RPMI8226 (cell line): ENCODE data around the gene NFIA.

Experiments used
- DNase-seq: peaks from one replicate; pipeline ENCODE4 v3.0.0-alpha.2; 2015

NFIA gene

GRCh38 chr1:61348025-61348665 lies 265.8 kb downstream of the NFIA start:
- DNase-seq: no peak

- no peak for DNase-seq
These were observed 270.6 kb downstream of the NFIA start for GRCh38 chr1:61352845-61353435.

- DNase-seq: no peak
These were observed 271.5 kb downstream of the NFIA start for GRCh38 chr1:61353797-61354406.

- DNase-seq: no peak
These were observed 273.7 kb downstream of the NFIA start for GRCh38 chr1:61356016-61356415.

GRCh38 chr1:61356995-61357394 lies 274.6 kb downstream of the NFIA start:
- DNase-seq: no peak

- no peak for DNase-seq
These were observed 275.2 kb downstream of the NFIA start for GRCh38 chr1:61357539-61357938.

GRCh38 chr1:61358770-61359455 lies 276.6 kb downstream of the NFIA start:
- DNase-seq: no peak

GRCh38 chr1:61361931-61362330 lies 279.6 kb downstream of the NFIA start:
- no peak for DNase-seq

- DNase-seq: no peak
These were observed 280.0 kb downstream of the NFIA start for GRCh38 chr1:61362351-61362750.

GRCh38 chr1:61368366-61368765 lies 286.0 kb downstream of the NFIA start:
- no peak for DNase-seq

- no peak for DNase-seq
These were observed 286.5 kb downstream of the NFIA start for GRCh38 chr1:61368876-61369275.

- DNase-seq: no peak
These were observed 288.0 kb downstream of the NFIA start for GRCh38 chr1:61370177-61370912.

- no peak for DNase-seq
These were observed 288.5 kb downstream of the NFIA start for GRCh38 chr1:61370913-61371279.

GRCh38 chr1:61372944-61373343 lies 290.6 kb downstream of the NFIA start:
- DNase-seq: no peak

GRCh38 chr1:61374156-61374555 lies 291.8 kb downstream of the NFIA start:
- no peak for DNase-seq

GRCh38 chr1:61375082-61375880 lies 292.9 kb downstream of the NFIA start:
- DNase-seq: no peak

- DNase-seq: no peak
These were observed 293.8 kb downstream of the NFIA start for GRCh38 chr1:61376151-61376550.

- no peak for DNase-seq
These were observed 295.0 kb downstream of the NFIA start for GRCh38 chr1:61377242-61377958.

- DNase-seq: no peak
These were observed 296.3 kb downstream of the NFIA start for GRCh38 chr1:61378494-61379180.

- DNase-seq: no peak
These were observed 297.3 kb downstream of the NFIA start for GRCh38 chr1:61379693-61380092.

GRCh38 chr1:61380561-61380960 lies 298.2 kb downstream of the NFIA start:
- no peak for DNase-seq
